CD4-positive, alpha-beta T cell treated with Interleukin-4 for 4 hours (primary cell): ENCODE data around the gene RGS18.
"Not testable (repeated sequence)": the region's sequence is repeated elsewhere in the genome, so short reads cannot be mapped to it uniquely, and the experiment has no call there.

Experiments
- DNase-seq: peaks from one replicate; pipeline ENCODE4 v3.0.0-alpha.2; 2020

Gene RGS18

GRCh38 chr1:192158181-192158580 lies at the start of gene RGS18:
TSS of gene RGS18 (plus strand) at chr1:192158462. CDS start at chr1:192158638, 176 bp downstream.
- peak; percentile 8 for DNase-seq

GRCh38 chr1:192109576-192109975 lies 48.7 kb upstream of the RGS18 start:
- DNase-seq: no peak

GRCh38 chr1:192115000-192115399 lies 43.3 kb upstream of the RGS18 start:
- DNase-seq: no peak

GRCh38 chr1:192118881-192119405 lies 39.3 kb upstream of the RGS18 start:
- DNase-seq: no peak

GRCh38 chr1:192119701-192120100 lies 38.6 kb upstream of the RGS18 start:
- DNase-seq: no peak

GRCh38 chr1:192122668-192123067 lies 35.6 kb upstream of the RGS18 start:
- DNase-seq: no peak

GRCh38 chr1:192123212-192123611 lies 35.0 kb upstream of the RGS18 start:
- DNase-seq: no peak

GRCh38 chr1:192126030-192126619 lies 32.1 kb upstream of the RGS18 start:
- no peak for DNase-seq

- DNase-seq: no peak
These were observed 28.1 kb upstream of the RGS18 start for GRCh38 chr1:192130175-192130574.

- not testable (repeated sequence) for DNase-seq
These were observed 27.4 kb upstream of the RGS18 start for GRCh38 chr1:192130865-192131264.

- no peak for DNase-seq
These were observed 26.3 kb upstream of the RGS18 start for GRCh38 chr1:192131914-192132313.

GRCh38 chr1:192133350-192133926 lies 24.8 kb upstream of the RGS18 start:
- no peak for DNase-seq

- DNase-seq: no peak
These were observed 17.9 kb upstream of the RGS18 start for GRCh38 chr1:192140382-192140781.

- DNase-seq: no peak
These were observed 11.0 kb upstream of the RGS18 start for GRCh38 chr1:192147221-192147620.

GRCh38 chr1:192147696-192148095 lies 10.6 kb upstream of the RGS18 start:
- DNase-seq: no peak

- DNase-seq: no peak
These were observed 7.1 kb upstream of the RGS18 start for GRCh38 chr1:192151176-192151575.

- no peak for DNase-seq
These were observed 5.0 kb upstream of the RGS18 start for GRCh38 chr1:192153276-192153675.

- DNase-seq: no peak
These were observed 1.2 kb upstream of the RGS18 start for GRCh38 chr1:192157067-192157466.

- DNase-seq: no peak
These were observed 752 bp downstream of the RGS18 start for GRCh38 chr1:192159014-192159413.

GRCh38 chr1:192159781-192160180 lies 1.5 kb downstream of the RGS18 start:
- DNase-seq: no peak

- DNase-seq: no peak
These were observed 1.9 kb downstream of the RGS18 start for GRCh38 chr1:192160196-192160595.

GRCh38 chr1:192161976-192162375 lies 3.7 kb downstream of the RGS18 start:
- no peak for DNase-seq

- DNase-seq: no peak
These were observed 4.1 kb downstream of the RGS18 start for GRCh38 chr1:192162376-192162775.

GRCh38 chr1:192165002-192165401 lies 6.7 kb downstream of the RGS18 start:
- DNase-seq: not testable (repeated sequence)

- DNase-seq: no peak
These were observed 8.7 kb downstream of the RGS18 start for GRCh38 chr1:192167011-192167410.
